HepG2 (cell line): ENCODE results near the gene TMC4. TPM values are rescaled to one million over a fixed set of nuclear protein-coding genes. Genes with fewer than 3 reads are reported as not detected.

Experiments
- BATF2 ChIP-seq: sonication (generic); formaldehyde crosslinking; IDR thresholded peaks from 2 replicates; pipeline ENCODE4 v1.8.0; 2022; ENCODE audit warnings: mild to moderate bottlenecking, missing genetic modification reagents, moderate library complexity
- CBX5 ChIP-seq: sonication (generic); formaldehyde crosslinking; IDR thresholded peaks from 2 replicates; pipeline ENCODE4 v1.4.0; 2020; ENCODE audit warnings: missing genetic modification reagents, borderline replicate concordance
- FOXK2 ChIP-seq: fragments of 450-650 bp; IDR thresholded peaks from 2 replicates; pipeline ENCODE4 v1.6.1; 2016
- FOXO1 ChIP-seq: sonication (generic); formaldehyde crosslinking; IDR thresholded peaks from 2 replicates; pipeline ENCODE4 v1.4.0; 2020; ENCODE audit warnings: missing genetic modification reagents
- FOXP1 ChIP-seq, 2 experiments: fragments of 450-650 bp in 1 of 2; IDR thresholded peaks; 2 replicates each; pipeline ENCODE4 v1.6.1; 2017 to 2018; ENCODE audit warnings: antibody characterized with exemption in 1 of 2
- FUBP1 ChIP-seq: sonication (generic); formaldehyde crosslinking; IDR thresholded peaks from 2 replicates; pipeline ENCODE4 v1.5.1; 2020; ENCODE audit warnings: missing genetic modification reagents, mild to moderate bottlenecking, borderline replicate concordance
- GABPA ChIP-seq, 2 experiments: IDR thresholded peaks; 2 replicates each; pipeline ENCODE4 v1.6.1; 2011 to 2016; ENCODE audit warnings: low read depth in 2 of 2, low read length in 1 of 2, missing biosample characterization in 1 of 2, missing genetic modification characterization in 1 of 2
- MYC ChIP-seq: sonication (generic); formaldehyde crosslinking; IDR thresholded peaks from 2 replicates; pipeline ENCODE4 v1.9.0; 2021; ENCODE audit warnings: missing genetic modification reagents, borderline replicate concordance
- NKX3-1 ChIP-seq: sonication (generic); formaldehyde crosslinking; IDR thresholded peaks from 2 replicates; pipeline ENCODE4 v1.5.0; 2020; ENCODE audit warnings: missing genetic modification reagents
- ONECUT2 ChIP-seq: sonication (generic); formaldehyde crosslinking; IDR thresholded peaks from 2 replicates; pipeline ENCODE4 v1.4.0; 2020; ENCODE audit warnings: missing genetic modification reagents
- POGK ChIP-seq: sonication (generic); formaldehyde crosslinking; conservative IDR thresholded peaks from 2 replicates; pipeline ENCODE4 v1.8.0; 2022; ENCODE audit warnings: mild to moderate bottlenecking, moderate library complexity, missing genetic modification reagents
- SNAPC5 ChIP-seq: sonication (generic); formaldehyde crosslinking; IDR thresholded peaks from 2 replicates; pipeline ENCODE4 v1.8.1; 2023; ENCODE audit warnings: mild to moderate bottlenecking, missing genetic modification reagents, borderline replicate concordance
- SSRP1 ChIP-seq: IDR thresholded peaks from 2 replicates; pipeline ENCODE4 v1.6.1; 2016; ENCODE audit warnings: control low read depth
- YY1 ChIP-seq: IDR thresholded peaks from 2 replicates; pipeline ENCODE4 v1.6.1; 2011; ENCODE audit warnings: low read length, low read depth, moderate library complexity, mild to moderate bottlenecking; ENCODE audit not compliant: insufficient read depth, insufficient replicate concordance
- ZBTB20 ChIP-seq: sonication (generic); formaldehyde crosslinking; IDR thresholded peaks from 2 replicates; pipeline ENCODE4 v1.8.1; 2023; ENCODE audit warnings: missing genetic modification reagents, low read depth, mild to moderate bottlenecking, borderline replicate concordance
- ZBTB38 ChIP-seq: sonication (generic); formaldehyde crosslinking; IDR thresholded peaks from 2 replicates; pipeline ENCODE4 v1.5.1; 2020; ENCODE audit warnings: mild to moderate bottlenecking, missing genetic modification reagents
- ZNF337 ChIP-seq: sonication (generic); formaldehyde crosslinking; IDR thresholded peaks from 2 replicates; pipeline ENCODE4 v1.5.1; 2020; ENCODE audit warnings: missing genetic modification reagents, low read depth, mild to moderate bottlenecking, borderline replicate concordance
- ZNF501 ChIP-seq: sonication (generic); formaldehyde crosslinking; IDR thresholded peaks from 2 replicates; pipeline ENCODE4 v1.5.1; 2020; ENCODE audit warnings: mild to moderate bottlenecking, moderate library complexity, missing genetic modification reagents
- ZNF513 ChIP-seq: sonication (generic); formaldehyde crosslinking; conservative IDR thresholded peaks from 2 replicates; pipeline ENCODE4 v1.5.0; 2020; ENCODE audit warnings: missing genetic modification reagents
- polyA plus RNA-seq, 8 experiments: library from polyadenylated mRNA; depleted of rRNA in 3 of 8; stranded (reverse) in 7 of 8; unstranded in 1 of 8; fragments of >200 nt; fragmentation: Illumina TruSeq in 4 of 8; extraction: Trizol in 4 of 8; gene quantifications; 2 replicates each; pipeline versions ENCODE4 v1.2.1 to v1.2.3, GENCODE V29; 2011 to 2016; ENCODE audit warnings: low read depth in 4 of 8, missing spikeins in 1 of 8, mixed read lengths in 1 of 8; ENCODE audit not compliant: insufficient read depth in 1 of 8
- total RNA-seq, 5 experiments: library from RNA; depleted of rRNA; stranded (reverse); fragments of >200 nt; fragmentation: Illumina TruSeq; extraction: Trizol; gene quantifications; 2 replicates each; pipeline ENCODE4 v1.2.3, GENCODE V29; 2016; ENCODE audit warnings: low read depth in 1 of 5

The TMC4 gene
- total and polyA plus RNA-seq, 2 of the 13 experiments (the other 11 are each of a cell fraction or from before 2014, with no cell fraction given): 0.13 to 0.24 TPM

GRCh38 chr19:54207983-54208783 is 35.2 kb upstream of the TMC4 start (continued):
- peak; percentile 24; the same call in 1 of the 2 replicates for TF ChIP-seq FUBP1 (CRISPR knock-in tag)
- no peak for TF ChIP-seq YY1
- TF ChIP-seq CBX5 (CRISPR knock-in tag): peak; percentile 50; the same call in 1 of the 2 replicates
- no peak for TF ChIP-seq FOXO1 (CRISPR knock-in tag)
- TF ChIP-seq ZNF337 (CRISPR knock-in tag): no peak
- TF ChIP-seq BATF2 (CRISPR knock-in tag): no peak
- TF ChIP-seq FOXK2: no peak
- peak; percentile 47; the same call in 1 of the 2 replicates for TF ChIP-seq MYC (CRISPR knock-in tag)
- TF ChIP-seq NKX3-1: no peak
- TF ChIP-seq GABPA (IDR thresholded peaks at IDR 0.05; ENCODE audit: low read depth, low read length): no peak
- TF ChIP-seq GABPA (CRISPR knock-in tag; IDR thresholded peaks at IDR 0.05; ENCODE audit: low read depth): no peak
- TF ChIP-seq ONECUT2: 0 out of 2 replicates have a peak, but pooled peaks have one; percentile 34
- 0 out of 2 replicates have a peak, but pooled peaks have one; percentile 47 for TF ChIP-seq POGK
- TF ChIP-seq ZNF501 (CRISPR knock-in tag): 0 out of 2 replicates have a peak, but pooled peaks have one; percentile 25
- no peak for TF ChIP-seq ZBTB20 (CRISPR knock-in tag)
- TF ChIP-seq SSRP1 (CRISPR knock-in tag): peak; percentile 44; the same call in 1 of the 2 replicates
- no peak for TF ChIP-seq SNAPC5 (CRISPR knock-in tag)
- 0 out of 2 replicates have a peak, but pooled peaks have one; percentile 61 for TF ChIP-seq ZBTB38 (CRISPR knock-in tag)
- no peak for TF ChIP-seq FOXP1 (IDR thresholded peaks at IDR 0.05)
- no peak for TF ChIP-seq FOXP1 (CRISPR knock-in tag; IDR thresholded peaks at IDR 0.05)
- TF ChIP-seq ZNF513 (CRISPR knock-in tag): no peak
